Mesenteric fat pad (tissue), 1 donor: ENCODE measurements around the gene COL2A1. TPM values are rescaled to one million over a fixed set of nuclear protein-coding genes. Genes with fewer than 3 reads are reported as not detected.
"Not testable (repeated sequence)": the region's sequence is repeated elsewhere in the genome, so short reads cannot be mapped to it uniquely, and the experiment has no call there.

ENCODE experiments used
- DNase-seq: peaks from one replicate; pipeline ENCODE4 v3.0.0-alpha.2; 2020; ENCODE audit warnings: low spot score
- total RNA-seq: library from RNA; stranded (reverse); fragmentation: NEBNext Ultra II Directional; extraction: Animal tissue kit (Norgen Biotek cat#: 25700); gene quantifications from one replicate; pipeline ENCODE4 v1.2.1, GENCODE V29; 2021
- donor health status: DM: yes; HTN: yes; CAD: no.

COL2A1 gene
- total RNA-seq, 1 donor from 2014 or later, result not detected

DNA sequence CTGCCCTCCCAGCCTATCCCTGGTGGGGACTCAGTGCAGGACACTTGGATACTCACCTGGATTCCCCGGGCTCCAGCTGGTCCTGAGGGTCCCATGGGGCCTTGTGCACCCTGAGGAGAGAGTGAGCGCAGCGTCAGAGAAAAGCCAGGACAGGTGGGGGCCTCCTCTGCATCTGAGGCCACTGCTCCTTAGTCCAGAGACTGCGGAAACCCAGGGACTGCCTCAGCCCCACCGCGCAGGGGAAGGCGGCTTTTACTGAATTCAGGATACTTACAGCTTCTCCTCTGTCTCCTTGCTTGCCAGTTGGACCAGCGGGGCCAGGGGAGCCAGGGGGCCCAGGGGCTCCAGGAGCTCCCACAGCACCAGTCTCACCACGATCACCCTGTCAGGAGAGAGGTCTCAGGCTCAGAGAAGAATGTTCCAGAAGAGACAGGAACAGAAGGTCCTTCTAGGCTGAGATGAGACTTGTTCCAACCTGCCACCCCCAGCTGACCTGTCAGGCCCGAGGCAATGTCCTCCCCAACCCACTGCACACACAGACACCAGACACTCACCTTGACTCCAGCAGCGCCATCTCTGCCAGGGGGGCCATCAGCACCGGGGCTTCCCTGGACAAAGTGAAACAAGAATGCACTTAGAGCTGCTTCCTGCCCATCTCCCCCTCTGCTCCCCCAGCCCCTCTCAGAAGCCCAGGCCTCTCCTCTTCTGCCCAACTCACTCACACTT, 27.1 kb downstream of the COL2A1 start:
- DNase-seq, result no peak

- DNase-seq, result no peak
Measured at GRCh38 chr12:47975816-47976215, 28.5 kb downstream of the COL2A1 start.

DNA sequence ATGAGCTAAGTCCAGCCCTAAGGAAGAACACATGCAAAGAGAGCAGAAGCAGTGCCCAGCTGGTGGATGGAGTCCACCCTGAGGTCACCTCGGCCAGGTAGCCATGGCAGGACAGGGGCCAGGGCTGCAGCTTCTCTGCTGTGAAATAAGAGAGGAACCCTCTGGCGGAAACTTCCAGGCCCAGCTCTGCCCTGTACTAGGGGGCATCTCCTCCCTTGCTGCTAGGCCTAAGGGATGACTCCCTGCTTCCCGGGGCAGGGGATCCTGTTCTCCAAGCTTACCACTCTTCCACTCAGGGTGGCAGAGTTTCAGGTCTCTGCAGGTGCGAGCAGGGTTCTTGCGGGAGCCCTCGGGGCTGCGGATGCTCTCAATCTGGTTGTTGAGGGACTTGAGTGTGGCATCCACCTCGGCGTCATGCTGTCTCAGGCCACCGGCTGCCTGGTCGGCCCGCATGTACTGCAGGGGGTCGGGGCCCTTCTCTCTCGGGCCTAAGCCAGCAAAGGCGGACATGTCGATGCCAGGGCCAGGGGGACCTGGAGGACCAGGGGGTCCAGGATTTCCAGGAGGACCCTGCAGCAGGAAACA, 29.1 kb downstream of the COL2A1 start:
- DNase-seq, result no peak

- DNase-seq, result no peak
Measured at GRCh38 chr12:47973870-47974269, 30.4 kb downstream of the COL2A1 start.

- DNase-seq, result no peak
Measured at GRCh38 chr12:47972895-47973294, 31.4 kb downstream of the COL2A1 start.

DNA sequence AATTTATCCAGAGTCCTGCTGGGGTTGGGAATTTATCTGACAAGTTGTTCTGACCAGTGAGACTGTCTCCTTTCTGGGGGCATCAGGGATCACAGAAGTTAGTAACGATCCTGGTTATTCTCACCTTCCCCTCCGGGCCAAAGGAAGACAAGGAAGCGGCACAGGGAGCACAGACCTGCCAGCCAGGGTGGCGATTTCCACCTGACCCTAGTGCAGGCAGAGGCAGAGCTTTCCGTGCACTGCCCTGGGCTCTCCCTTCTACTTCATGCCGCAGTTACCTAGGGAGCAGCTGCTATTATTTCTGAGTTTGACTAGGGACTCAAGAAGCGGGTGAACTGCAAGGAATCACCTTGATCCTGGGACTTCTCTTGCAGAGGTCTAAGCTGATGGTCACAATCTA, 33.4 kb downstream of the COL2A1 start:
- DNase-seq, result no peak

GRCh38 chr12:47969845-47970244, 34.4 kb downstream of the COL2A1 start:
- DNase-seq, result no peak

DNA sequence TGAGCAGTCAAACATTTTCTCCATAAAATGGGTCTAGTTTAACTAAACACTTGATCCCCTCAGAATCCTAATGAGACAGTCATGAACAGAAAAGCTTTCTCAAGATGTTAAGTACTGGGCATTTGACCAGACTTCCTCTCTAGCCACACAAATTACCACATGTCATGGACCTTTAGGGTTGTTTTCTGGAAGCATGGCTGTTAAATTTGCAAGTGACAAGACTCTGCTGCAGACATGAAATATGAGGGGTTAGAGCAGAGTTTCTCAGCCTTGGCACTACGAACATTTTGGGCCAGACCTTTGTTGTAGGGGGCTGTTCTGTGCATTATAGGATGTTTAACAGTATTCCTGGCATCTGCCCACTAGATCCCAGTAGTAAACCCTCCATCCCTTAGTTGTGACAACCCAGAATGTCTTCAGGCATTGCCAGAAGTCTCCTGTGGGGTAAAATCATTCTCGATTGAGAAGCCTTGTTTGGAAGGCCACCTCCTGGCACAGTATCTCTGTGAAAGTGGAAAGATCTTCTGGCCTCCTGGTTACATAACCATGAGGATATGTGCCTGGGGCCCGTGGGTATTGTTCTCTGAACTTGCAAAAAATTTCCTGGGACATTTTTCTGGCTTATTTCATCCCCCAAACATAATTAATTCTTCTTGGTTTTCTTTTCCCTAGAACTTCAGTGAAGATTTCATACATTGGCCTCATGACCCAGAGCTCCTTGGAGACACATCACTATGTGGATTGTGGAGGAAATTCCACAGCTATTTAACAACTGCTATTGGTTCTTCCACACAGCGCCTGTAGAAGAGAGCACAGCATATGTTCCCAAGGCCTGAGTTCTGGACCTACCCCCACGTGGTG, 36.6 kb downstream of the COL2A1 start:
- DNase-seq, result no peak

DNA sequence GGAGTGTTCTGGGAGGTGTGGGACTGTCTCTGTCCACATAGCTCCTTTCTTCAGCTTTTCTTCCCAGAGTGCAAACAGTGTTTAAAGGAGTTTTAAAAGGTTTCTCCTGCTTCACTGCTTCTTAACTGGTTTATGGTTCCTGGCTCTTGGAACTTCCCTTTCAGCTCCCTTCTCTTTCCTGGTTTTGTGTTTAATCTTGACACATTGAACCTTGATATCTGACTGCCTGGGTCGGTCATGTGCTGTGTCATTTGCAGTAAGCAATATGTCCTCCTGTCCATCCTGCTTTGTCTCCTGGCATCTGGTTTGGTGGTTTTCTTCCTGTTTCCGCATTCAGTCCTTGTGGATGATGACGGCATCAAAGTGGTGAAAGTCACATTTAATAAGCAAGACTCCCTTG, 38.7 kb downstream of the COL2A1 start:
- DNase-seq, result no peak

- DNase-seq, result no peak
Measured at GRCh38 chr12:47964106-47964728, 40.1 kb downstream of the COL2A1 start.

- DNase-seq, result peak; percentile 98
Measured at GRCh38 chr12:47963340-47964040, 40.8 kb downstream of the COL2A1 start, which contains the start of gene TMEM106C. Gene TMEM106C, plus strand, starts transcription at chr12:47963596. Its CDS starts 641 bp downstream, at chr12:47964237.

DNA sequence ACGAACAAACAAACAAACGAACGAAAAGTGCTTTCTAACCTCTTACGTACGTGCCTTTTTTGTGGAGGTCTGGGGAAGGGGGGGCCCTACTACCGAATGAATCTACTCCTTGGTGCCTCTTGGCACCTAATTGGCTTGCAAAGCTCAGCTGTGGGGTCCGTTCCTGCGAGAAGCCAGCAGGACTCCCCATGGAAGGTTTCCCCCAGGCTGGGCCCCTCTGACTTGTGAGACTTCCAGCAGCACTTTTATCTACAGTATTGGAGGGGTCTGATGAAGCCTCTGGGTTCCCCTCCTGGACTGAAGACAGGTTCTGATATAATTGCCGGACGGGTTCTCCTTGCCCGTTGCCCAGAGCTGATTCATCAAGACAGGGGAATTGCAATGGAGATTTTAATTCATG, 42.1 kb downstream of the COL2A1 start:
- DNase-seq, result no peak

DNA sequence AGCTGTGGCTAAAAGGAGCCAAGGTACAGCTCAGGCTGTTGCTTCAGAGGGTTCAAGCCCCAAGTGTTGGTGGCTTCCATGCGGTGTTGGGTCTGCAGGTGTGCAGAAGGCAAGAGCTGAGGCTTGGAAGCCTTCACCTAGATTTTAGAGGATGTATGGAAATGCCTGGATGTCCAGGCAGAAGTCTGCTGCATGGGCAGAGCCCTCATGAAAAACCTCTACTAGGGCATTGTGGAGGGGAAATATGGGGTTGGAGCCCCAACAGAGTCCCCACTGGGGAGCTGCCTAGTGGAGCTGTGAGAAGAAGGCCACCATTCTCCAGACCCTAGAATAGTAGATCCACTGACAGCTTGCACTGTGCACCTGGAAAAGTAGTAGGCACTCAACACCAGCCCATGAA, 46.6 kb downstream of the COL2A1 start:
- not testable (repeated sequence) for DNase-seq

DNA sequence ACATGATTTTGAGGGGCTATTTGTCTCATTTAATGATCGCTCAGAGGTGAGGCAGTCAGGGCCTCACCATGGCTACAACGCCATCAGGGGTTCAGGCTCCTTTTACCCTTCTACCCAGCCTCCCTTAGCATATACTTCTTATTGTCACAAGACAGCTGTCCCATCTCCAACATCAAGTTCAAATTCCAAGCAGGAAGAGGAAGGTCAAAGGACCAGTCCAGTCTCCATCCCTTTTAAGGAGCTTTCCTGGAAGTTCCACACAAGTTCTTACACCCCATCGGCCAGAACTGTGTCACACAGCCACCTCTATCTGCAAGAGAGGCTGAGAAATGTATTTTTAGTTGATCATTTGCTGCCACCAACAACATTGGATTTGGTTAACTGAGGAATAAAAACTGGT, 49.2 kb downstream of the COL2A1 start:
- no peak for DNase-seq

- DNase-seq, result no peak
Measured at GRCh38 chr12:47954467-47955045, 49.7 kb downstream of the COL2A1 start.

- DNase-seq, result no peak
Measured at GRCh38 chr12:47954058-47954457, 50.2 kb downstream of the COL2A1 start.

DNA sequence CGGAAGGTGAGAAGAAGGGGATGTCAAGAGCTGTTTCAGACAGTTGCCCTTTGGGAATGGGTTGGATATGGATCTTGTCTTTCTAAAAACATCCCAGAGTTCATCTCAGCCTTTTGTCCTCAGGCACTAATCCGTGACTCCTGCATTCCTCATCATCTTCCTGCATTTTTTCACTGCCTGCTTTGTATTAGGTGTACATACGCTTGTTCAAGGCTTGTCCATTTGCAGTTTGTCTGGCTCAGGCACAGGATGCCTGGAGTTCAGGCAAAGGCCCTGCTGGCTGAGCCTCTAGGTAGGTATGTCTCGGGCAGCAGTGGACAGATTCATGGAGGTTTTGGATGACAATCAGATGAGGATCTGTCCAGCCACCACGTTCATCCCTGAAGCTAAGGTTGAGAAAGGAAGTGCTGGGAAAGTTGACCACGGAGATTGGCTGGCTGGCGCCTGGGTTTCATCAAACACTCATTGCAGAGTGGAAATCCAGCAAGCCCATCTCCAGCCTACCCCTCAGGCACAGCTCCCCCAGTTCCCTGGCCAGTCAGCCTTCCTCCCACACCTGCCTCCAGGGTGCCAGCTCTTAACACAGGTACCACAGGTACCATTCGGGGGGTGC, 53.3 kb downstream of the COL2A1 start:
- no peak for DNase-seq

DNA sequence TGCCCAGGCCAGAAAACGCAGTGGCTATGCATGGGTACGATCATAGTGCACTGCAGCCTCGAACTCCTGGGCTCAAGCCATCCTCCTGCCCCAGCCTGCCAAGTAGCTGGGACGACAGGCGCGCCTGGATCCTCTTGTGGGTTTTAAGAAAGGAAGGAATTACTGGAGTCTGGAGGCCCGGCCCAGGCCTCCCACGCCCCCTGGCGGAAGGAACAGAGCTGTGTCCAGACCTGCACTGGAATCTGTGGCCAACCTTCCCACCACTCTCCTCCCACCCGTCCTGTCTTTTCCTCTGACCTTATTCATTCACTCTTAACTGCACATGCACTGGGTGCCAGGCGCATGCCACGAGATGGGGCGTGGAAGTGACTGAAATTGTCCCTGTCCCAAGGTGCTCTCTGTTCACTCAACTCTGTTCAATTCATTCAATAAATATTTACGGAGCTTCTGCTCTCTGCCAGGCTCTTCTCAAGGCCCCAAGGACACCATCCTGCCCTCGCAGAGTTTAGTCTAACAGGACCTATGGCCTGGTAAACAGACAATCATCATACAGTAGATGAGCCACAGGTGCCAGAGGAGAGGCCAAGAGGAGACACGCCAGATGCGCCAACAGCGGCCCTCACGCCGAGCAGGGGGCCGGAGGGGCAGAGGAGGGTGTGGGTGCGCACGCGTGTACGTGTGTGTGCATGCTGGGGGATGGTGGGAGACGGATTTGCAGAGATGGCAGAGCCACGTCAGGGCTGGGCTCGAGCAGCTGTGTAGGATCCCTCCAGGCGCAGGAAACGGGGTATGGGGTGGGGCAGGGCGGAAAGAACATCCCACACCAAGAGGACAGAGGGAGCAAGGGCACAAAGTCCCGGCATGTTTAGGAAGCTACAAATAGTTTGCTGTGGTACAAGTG, 54.6 kb downstream of the COL2A1 start:
- no peak for DNase-seq

- no peak for DNase-seq
Measured at GRCh38 chr12:47947341-47947740, 56.9 kb downstream of the COL2A1 start.
